Hindlimb muscle (tissue), 1 donor: ENCODE measurements around the gene PAIP2. TPM values are rescaled to one million over a fixed set of nuclear protein-coding genes. Genes with fewer than 3 reads are reported as not detected.
"Not testable (repeated sequence)": the region's sequence is repeated elsewhere in the genome, so short reads cannot be mapped to it uniquely, and the experiment has no call there.

Experiments used
- DNase-seq: peaks from one replicate; pipeline ENCODE4 v3.0.0-alpha.2; 2013
- polyA plus RNA-seq: library from polyadenylated mRNA; unstranded; fragments of 120-200 nt; gene quantifications from one replicate; pipeline ENCODE4 v1.2.1, GENCODE V29; 2013; ENCODE audit not compliant: insufficient read length

PAIP2 gene
- polyA plus RNA-seq, 1 donor, result 106 TPM

GRCh38 chr5:139315056-139315615 is 26.5 kb upstream of the PAIP2 start:
- DNase-seq, result no peak

GRCh38 chr5:139335811-139336210 is 5.8 kb upstream of the PAIP2 start:
- DNase-seq, result no peak

GRCh38 chr5:139340051-139340450 is 1.6 kb upstream of the PAIP2 start:
- DNase-seq, result no peak

GRCh38 chr5:139341187-139341688 is 416 bp upstream of the PAIP2 start:
- no peak for DNase-seq

DNA sequence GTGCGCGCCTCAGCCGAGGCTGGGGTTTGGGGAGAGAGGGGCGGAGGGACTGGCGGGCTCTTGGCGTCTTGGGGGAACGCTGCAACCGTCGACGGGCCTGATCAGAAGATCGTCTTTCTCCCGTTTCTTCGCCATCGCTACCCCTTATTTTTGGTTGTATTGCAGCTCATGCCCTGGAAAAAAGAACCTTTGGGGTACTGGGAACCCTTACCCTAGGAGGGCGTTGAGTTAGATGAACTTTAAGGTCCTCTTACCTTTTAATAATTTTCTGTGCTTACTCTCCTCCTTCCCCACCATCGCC is 719 bp downstream of the PAIP2 start:
- no peak for DNase-seq

GRCh38 chr5:139343476-139343875 is 1.8 kb downstream of the PAIP2 start:
- no peak for DNase-seq

DNA sequence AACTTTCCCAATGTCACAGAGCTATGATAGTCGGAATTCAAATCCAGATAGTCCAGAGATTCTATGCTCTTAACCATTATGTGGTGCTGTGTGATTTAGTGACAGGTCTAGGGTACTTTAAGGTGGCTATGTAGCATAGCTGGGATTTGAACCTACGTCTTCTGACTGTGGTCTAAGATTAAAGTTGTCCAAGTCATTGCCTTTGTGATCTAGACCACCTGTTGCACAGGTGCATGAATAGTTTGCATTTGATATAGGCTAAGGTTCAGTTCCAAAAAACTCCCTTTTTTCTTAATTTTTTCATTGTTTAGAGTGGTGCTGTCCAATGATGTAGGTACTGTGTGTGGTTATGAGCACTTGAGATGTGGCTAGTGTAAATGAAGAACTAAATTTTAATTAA is 2.5 kb downstream of the PAIP2 start:
- DNase-seq, result no peak

DNA sequence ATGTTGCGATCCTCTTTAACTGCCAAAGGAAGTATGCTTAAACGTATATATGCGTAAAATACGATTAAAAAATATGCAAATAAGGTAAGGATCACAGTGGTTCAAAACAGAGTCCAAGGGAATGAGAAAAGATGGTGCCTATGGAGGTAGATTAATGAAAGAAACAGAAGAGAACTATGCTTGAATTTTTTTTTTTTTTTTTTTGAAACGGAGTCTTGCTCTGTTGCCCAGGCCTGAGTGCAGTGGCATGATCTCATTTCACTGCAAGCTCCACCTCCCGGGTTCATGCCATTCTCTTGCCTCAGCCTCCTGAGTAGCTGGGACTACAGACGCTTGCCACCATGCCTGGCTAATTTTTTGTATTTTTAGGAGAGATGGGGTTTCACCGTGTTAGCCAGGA is 3.8 kb downstream of the PAIP2 start:
- DNase-seq, result not testable (repeated sequence)

- not testable (repeated sequence) for DNase-seq
Observed at GRCh38 chr5:139347863-139348262, 6.2 kb downstream of the PAIP2 start.

DNA sequence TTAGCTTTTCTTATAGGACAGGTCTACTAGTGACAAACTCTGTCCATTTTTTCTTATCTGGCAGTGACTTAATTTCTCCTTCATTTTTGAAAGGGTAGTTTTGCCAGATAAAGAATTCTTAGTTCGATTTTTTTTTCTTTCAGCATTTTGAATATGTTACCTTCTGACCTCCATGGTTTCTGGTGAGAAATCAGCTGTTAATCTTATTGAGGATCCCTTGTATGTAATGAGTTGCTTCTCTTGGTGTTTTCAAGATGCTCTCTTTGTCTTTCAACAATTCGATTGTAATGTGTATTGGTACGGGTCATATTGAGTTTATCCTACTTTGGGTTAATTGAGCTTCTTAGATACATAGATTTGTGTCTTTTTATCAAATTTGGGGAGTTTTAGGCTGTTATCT is 12.5 kb downstream of the PAIP2 start:
- no peak for DNase-seq

GRCh38 chr5:139355900-139356299 is 14.2 kb downstream of the PAIP2 start:
- DNase-seq, result not testable (repeated sequence)

DNA sequence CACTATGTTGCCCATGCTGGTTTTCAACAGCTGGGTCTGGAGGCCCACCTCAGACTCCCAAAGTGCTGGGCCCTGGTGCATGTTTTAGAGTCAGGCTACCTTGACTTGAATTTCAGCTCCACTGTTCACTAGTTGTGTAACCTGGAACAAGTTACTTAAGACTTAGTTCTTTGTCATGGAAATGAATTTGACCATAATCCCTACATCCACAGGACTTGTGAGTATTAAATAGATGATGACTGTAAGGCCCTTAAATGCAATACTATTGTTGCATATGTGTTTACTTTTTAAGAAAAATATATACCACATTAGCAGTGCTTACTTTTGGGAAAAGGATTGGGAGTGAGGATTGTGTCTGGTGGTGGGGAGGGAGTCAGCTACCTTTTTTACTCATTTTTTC is 16.4 kb downstream of the PAIP2 start:
- no peak for DNase-seq

DNA sequence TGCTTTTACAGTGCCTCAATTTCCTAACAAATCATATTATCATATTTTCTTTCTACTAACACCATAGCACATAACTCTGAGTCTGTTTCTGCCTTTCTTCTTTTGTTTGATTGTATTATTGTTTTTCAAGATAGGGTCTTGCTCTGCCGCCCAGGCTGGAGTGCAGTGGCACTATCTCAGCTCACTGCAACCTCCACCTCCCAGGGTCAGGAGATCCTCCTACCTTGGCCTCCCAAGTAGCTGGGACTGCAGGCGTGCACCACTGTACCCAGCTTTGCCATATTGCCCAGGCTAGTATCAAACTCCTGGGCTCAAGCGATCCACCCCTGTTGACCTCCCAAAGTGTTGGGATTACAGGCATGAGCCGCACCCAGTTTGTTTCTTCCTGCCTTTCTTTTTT is 18.7 kb downstream of the PAIP2 start:
- DNase-seq, result no peak

DNA sequence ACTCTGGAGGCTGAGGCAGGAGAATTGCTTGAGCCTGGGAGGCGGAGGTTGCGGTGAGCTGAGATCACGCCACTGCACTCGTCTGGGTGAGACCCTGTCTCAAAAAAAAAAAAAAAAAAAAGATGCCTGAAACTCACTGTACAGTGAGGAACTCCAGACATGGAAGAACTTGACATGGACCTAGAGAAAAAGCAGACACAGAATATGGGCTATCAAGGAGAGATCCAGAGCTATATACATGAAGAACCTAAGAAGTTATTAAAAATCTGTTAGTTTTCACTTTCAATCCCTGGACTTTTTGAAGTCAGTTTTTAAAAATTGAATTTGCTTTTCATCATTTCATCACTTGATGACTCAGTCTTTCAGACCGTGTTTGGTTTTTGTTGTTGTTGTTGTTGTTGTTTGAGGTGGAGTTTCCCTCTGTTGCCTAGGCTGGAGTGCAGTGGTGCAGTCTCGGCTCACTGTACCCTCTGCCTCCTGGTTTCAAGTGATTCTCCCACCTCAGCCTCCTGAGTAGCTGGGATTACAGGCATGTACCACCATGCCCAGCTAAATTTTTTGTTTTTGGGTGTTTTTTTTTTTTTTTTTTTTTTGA is 20.3 kb downstream of the PAIP2 start:
- DNase-seq, result no peak

DNA sequence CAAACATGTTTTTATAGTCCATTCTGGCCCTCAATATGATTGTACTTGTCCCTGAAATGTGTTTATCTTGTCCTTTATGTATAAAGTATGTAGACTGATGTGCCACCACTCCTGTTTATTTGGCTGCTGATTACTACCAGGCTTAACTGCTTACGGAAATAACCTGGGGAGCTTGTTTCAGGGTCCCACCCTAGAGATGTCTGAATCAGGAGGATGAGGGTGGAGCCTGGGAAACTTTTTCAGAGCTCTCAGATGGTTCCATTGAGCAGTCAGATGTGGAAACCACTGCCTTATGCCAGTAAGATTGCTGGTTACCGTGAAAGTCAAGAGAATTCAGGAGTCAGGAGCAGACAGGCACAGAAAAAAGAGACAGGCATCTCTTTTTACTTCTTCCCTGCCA is 22.3 kb downstream of the PAIP2 start:
- no peak for DNase-seq

DNA sequence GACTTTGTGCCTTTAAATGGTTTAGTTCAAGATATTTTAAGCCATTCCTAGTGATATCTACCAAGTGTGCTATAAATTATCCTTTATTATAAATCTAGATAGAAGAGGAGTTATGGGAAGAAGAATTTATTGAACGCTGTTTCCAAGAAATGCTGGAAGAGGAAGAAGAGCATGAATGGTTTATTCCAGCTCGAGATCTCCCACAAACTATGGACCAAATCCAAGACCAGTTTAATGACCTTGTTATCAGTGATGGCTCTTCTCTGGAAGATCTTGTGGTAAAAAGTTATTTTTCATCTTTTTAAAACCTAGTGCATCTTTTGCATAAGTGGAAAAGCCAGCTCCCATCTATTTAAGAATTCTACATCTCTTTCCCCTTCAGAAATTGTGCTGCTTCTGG is 22.8 kb downstream of the PAIP2 start:
- no peak for DNase-seq

GRCh38 chr5:139368613-139369012 is 27.0 kb downstream of the PAIP2 start:
- no peak for DNase-seq

DNA sequence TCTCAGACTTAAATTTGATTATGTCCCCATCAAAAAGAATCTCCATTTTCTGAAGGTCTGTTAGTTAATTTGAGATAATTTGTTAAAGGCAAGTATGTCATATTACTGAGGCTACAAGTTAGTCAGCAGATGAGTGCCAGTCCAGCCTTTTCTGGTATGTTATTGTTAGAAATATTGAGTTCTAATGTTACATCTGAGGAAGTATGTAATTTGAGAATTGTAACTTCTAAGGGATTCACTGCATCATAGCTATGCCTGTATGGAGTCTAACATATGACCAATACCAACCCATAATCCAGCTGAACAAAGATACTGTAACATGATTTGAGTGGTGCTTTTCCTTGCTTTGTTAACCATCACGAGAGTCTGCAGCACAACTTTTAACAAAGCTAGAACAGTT is 27.5 kb downstream of the PAIP2 start:
- DNase-seq, result no peak

- DNase-seq, result no peak
Observed at GRCh38 chr5:139371482-139372435, 30.1 kb downstream of the PAIP2 start.

- DNase-seq, result no peak
Observed at GRCh38 chr5:139374909-139375308, 33.3 kb downstream of the PAIP2 start.

GRCh38 chr5:139376364-139376763 is 34.7 kb downstream of the PAIP2 start:
- no peak for DNase-seq

- no peak for DNase-seq
Observed at GRCh38 chr5:139377226-139377625, 35.6 kb downstream of the PAIP2 start.

GRCh38 chr5:139378101-139378825 is 36.6 kb downstream of the PAIP2 start:
- DNase-seq, result no peak
